Calu3 (cell line): ENCODE results near the gene STEAP1B. TPM values are rescaled to one million over a fixed set of nuclear protein-coding genes. Genes with fewer than 3 reads are reported as not detected.

Source experiments
- BruUV-seq: library from RNA; stranded (reverse); fragments of 400-500 nt; replicated peaks from 2 replicates; lab custom pipeline; 2021; lab: Mats Ljungman, UMichigan
- CTCF ChIA-PET: fragments of 300-600 bp; sonication (Branson Sonifier 250); formaldehyde crosslinking; loops from one replicate; lab custom pipeline; 2022; ENCODE audit warnings: antibody characterized with exemption; lab: Charles Lee
- DNase-seq: peaks from one replicate; pipeline ENCODE4 v3.0.0; 2022
- H3K27ac Mint-ChIP-seq: one replicate; pipeline ENCODE4 v1.8.0; 2022; ENCODE audit warnings: mixed read lengths; ENCODE audit not compliant: unreplicated experiment
- H3K27me3 Mint-ChIP-seq: one replicate; pipeline ENCODE4 v1.8.0; 2022; ENCODE audit warnings: mixed read lengths; ENCODE audit not compliant: unreplicated experiment
- H3K36me3 Mint-ChIP-seq: one replicate; pipeline ENCODE4 v1.8.0; 2022; ENCODE audit warnings: mild to moderate bottlenecking, moderate library complexity, mixed read lengths; ENCODE audit not compliant: insufficient read depth, unreplicated experiment
- H3K4me1 Mint-ChIP-seq: one replicate; pipeline ENCODE4 v1.8.0; 2022; ENCODE audit warnings: mild to moderate bottlenecking, low read depth, mixed read lengths; ENCODE audit not compliant: unreplicated experiment
- H3K4me3 Mint-ChIP-seq: one replicate; pipeline ENCODE4 v1.8.0; 2022; ENCODE audit warnings: mild to moderate bottlenecking, low read depth, moderate library complexity, mixed read lengths; ENCODE audit not compliant: unreplicated experiment
- H3K9me3 Mint-ChIP-seq: one replicate; pipeline ENCODE4 v1.8.0; 2022; ENCODE audit warnings: low read depth, mixed read lengths; ENCODE audit not compliant: unreplicated experiment
- CTCF ChIP-seq: fragments of 200-600 bp; IDR thresholded peaks from one replicate; pipeline ENCODE4 v1.8.0; 2022; ENCODE audit warnings: antibody characterized with exemption; ENCODE audit not compliant: unreplicated experiment
- intact Hi-C: fragments of 100-400 bp; cut with micrococcal nuclease; formaldehyde crosslinking; loops from one replicate; pipeline ENCODE4 v1.10.0; 2022; ENCODE audit not compliant: unreplicated experiment
- total RNA-seq: library from RNA; stranded (reverse); gene quantifications from 2 replicates; pipeline ENCODE4 v1.2.3, GENCODE V29; 2022

The STEAP1B gene
- total RNA-seq, 1 experiment from 2014 or later = 2.6 TPM

- intact Hi-C loops = loop anchor here (1.0 kb wide), 2 partner anchors 43 to 112 kb away; no protein-coding TSS in a partner anchor
- Mint-ChIP-seq H3K27me3 (no peaks in the 10 kb centered on the region), H3K27ac (peak overlapping the region; percentile 88), H3K36me3 (peaks cover 17% of the 10 kb centered on the region), H3K9me3 (no peaks in the 10 kb centered on the region), H3K4me3 (peak overlapping the region; percentile 63), H3K4me1 (peaks cover 65% of the 10 kb centered on the region)
- TF ChIP-seq CTCF = no peak
- TSS peak; percentile 81 for BruUV-seq
- DNase-seq = peak; percentile 92
- CTCF ChIA-PET = interaction anchor here (0.6 to 4.9 kb wide), 16 partner anchors 8 to 335 kb away, joined by 3 to 45 read pairs (median 4); no protein-coding TSS in a partner anchor
Measured at GRCh38 chr7:22444181-22444971, 55.6 kb downstream of the STEAP1B start.

- peak overlapping the region; percentile 88 for H3K27ac Mint-ChIP-seq
- peaks cover 62% of the 10 kb centered on the region for H3K4me1 Mint-ChIP-seq
- CTCF ChIA-PET = interaction anchor here (0.6 to 4.9 kb wide), 14 partner anchors 9 to 504 kb away, joined by 3 to 45 read pairs (median 4); no protein-coding TSS in a partner anchor
- peaks cover 17% of the 10 kb centered on the region for H3K36me3 Mint-ChIP-seq
- intact Hi-C loops = loop anchor here (1.0 kb wide), 3 partner anchors 42 to 111 kb away; no protein-coding TSS in a partner anchor
- no TSS peak for BruUV-seq
- no peak for TF ChIP-seq CTCF
- peak overlapping the region; percentile 21 for H3K4me3 Mint-ChIP-seq
- no peaks in the 10 kb centered on the region for H3K9me3 Mint-ChIP-seq
- no peaks in the 10 kb centered on the region for H3K27me3 Mint-ChIP-seq
- DNase-seq = peak; percentile 86
Measured at GRCh38 chr7:22443370-22444180, 56.4 kb downstream of the STEAP1B start.

- peak; percentile 20 for DNase-seq
- no peak for TF ChIP-seq CTCF
- H3K4me3 Mint-ChIP-seq = peak overlapping the region; percentile 21
- no peaks in the 10 kb centered on the region for H3K27me3 Mint-ChIP-seq
- no TSS peak for BruUV-seq
- peaks cover 58% of the 10 kb centered on the region for H3K4me1 Mint-ChIP-seq
- CTCF ChIA-PET = interaction anchor here (0.6 to 4.9 kb wide), 12 partner anchors 8 to 503 kb away, joined by 3 to 45 read pairs (median 6); no protein-coding TSS in a partner anchor
- H3K27ac Mint-ChIP-seq = peak overlapping the region; percentile 88
- peaks cover 17% of the 10 kb centered on the region for H3K36me3 Mint-ChIP-seq
- intact Hi-C loops = loop anchor here (1.0 kb wide), 1 partner anchor 97 kb away; no protein-coding TSS in a partner anchor
- peaks cover 2% of the 10 kb centered on the region for H3K9me3 Mint-ChIP-seq
Measured at GRCh38 chr7:22442882-22443369, 57.1 kb downstream of the STEAP1B start.

- H3K27ac Mint-ChIP-seq = peak overlapping the region; percentile 88
Measured at GRCh38 chr7:22442187-22442881, 57.7 kb downstream of the STEAP1B start.

More at GRCh38 chr7:22442187-22442881, 57.7 kb downstream of the STEAP1B start:
- TF ChIP-seq CTCF = no peak
- Mint-ChIP-seq H3K36me3 (peaks cover 17% of the 10 kb centered on the region), H3K4me3 (peak overlapping the region; percentile 21), H3K27me3 (no peaks in the 10 kb centered on the region), H3K9me3 (peaks cover 3% of the 10 kb centered on the region), H3K4me1 (peaks cover 58% of the 10 kb centered on the region)
- BruUV-seq = no TSS peak
- CTCF ChIA-PET = interaction anchor here (0.6 to 4.9 kb wide), 6 partner anchors 9 to 273 kb away, joined by 3 to 45 read pairs (median 6); no protein-coding TSS in a partner anchor
- peak; percentile 30 for DNase-seq
- intact Hi-C loops = no loop called here
